Cardiac fibroblast (primary cell): ENCODE results near the gene CYGB.

Experiments used
- DNase-seq, 2 donors: peaks; one replicate each; pipeline versions ENCODE4 v3.0.0 to v3.0.0-alpha.2; 2010; ENCODE audit warnings: low read depth in 2 of 2
- H3K4me3 ChIP-seq, 2 donors: replicated peaks in 1 of 2; 1 replicate in 1 of 2; 2 replicates in 1 of 2; pipeline ENCODE4 v1.5.1; 2011; ENCODE audit warnings: low read depth in 2 of 2, low read length in 2 of 2, mild to moderate bottlenecking in 2 of 2, moderate library complexity in 1 of 2
- TF ChIP-seq, protein P1 (sequence below): IDR thresholded peaks from one replicate; pipeline ENCODE4 v1.5.1; 2011; ENCODE audit warnings: low read depth, mild to moderate bottlenecking, low read length, inconsistent platforms

The CYGB gene

DNA sequence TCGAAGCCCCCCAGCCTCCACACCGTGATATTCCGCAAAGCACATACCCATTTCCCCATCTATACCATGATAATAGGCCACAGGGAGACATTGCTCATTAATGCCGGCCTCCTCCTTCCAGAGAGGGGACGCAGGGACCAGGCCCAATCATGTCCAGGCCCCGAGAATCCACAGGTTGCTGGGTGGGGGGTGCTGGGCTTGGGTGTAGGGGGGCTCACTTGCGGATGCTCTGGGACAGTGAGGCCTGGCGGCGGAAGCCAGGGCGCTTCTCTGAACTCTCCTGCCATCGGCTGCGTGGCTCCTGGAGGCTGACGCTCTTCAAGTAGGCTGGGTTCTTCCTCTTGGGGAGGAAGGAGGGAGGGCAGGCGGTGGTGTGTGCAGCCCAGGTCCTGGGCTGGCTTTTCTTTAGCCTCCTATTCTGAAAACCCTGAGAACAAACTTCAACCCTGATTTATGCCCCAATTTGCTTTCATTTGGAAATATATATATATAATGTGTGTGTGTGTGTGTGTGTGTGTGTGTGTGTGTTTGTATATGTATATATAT lies 57.9 kb downstream of the CYGB start:
- H3K4me3 ChIP-seq, result no peak overlapping the region
- TF ChIP-seq, protein P1, sequence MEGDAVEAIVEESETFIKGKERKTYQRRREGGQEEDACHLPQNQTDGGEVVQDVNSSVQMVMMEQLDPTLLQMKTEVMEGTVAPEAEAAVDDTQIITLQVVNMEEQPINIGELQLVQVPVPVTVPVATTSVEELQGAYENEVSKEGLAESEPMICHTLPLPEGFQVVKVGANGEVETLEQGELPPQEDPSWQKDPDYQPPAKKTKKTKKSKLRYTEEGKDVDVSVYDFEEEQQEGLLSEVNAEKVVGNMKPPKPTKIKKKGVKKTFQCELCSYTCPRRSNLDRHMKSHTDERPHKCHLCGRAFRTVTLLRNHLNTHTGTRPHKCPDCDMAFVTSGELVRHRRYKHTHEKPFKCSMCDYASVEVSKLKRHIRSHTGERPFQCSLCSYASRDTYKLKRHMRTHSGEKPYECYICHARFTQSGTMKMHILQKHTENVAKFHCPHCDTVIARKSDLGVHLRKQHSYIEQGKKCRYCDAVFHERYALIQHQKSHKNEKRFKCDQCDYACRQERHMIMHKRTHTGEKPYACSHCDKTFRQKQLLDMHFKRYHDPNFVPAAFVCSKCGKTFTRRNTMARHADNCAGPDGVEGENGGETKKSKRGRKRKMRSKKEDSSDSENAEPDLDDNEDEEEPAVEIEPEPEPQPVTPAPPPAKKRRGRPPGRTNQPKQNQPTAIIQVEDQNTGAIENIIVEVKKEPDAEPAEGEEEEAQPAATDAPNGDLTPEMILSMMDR, result no peak
- DNase-seq, result no peak

DNA sequence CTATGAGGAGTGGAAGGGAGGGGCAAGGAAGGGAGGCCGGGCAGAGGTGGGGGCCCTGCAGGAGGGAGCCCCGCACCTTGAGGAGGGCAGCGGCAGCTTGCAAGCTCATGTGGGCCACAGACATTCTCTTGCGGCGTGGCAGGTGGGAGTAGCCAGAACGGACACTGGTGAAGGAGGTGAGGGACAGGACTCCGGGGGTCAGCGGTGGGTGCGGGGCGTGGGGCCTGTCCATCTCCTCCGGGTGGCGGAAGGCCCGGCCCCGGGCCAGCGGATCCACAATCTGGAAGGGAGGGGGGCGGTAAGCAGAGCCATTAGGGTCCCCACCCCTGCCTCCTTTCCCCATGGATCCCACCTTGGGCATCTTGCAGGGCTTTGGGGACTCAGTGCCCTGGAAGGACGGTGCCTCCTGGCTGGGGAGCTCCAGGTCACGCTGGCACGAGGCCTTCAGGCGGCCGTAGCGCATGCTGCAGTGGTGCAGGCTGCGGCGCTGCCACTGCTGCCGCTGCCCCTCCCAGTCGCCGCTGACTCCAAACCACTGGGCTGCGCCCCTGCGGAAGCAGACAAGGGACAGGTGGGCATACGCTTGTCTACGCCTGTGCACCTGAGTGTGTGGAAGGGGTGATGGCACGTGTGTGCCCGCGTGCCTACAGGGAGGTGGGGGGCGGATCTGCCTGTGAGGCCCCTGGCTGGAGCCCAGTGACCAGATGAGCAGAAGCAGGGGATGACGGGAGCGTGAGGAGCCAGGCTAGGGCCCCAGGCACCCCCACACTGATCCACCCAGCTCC lies 58.6 kb downstream of the CYGB start:
- DNase-seq, result no peak
- no peak overlapping the region for H3K4me3 ChIP-seq
- TF ChIP-seq, protein P1, result no peak

DNA sequence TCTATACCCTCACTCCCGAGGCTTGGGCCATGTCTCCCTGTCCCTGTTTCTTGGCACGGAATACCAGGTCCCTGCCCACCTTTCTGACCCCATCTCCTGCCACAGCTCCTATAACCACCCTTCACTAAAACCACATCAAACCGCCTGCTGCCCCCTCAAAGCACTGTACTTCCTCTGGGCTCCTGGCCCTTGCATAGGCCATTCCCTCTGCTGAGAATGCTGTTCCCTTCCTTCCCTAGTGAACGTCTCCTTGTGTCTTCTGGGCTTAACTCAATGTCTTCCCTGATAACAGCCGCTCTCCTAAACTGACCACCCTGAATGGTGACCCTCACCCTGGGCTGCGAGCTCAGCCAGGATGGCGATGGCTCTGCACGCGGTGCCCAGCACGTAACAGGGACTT lies 59.4 kb downstream of the CYGB start:
- no peak overlapping the region for H3K4me3 ChIP-seq
- TF ChIP-seq, protein P1, result no peak
- DNase-seq, result no peak

DNA sequence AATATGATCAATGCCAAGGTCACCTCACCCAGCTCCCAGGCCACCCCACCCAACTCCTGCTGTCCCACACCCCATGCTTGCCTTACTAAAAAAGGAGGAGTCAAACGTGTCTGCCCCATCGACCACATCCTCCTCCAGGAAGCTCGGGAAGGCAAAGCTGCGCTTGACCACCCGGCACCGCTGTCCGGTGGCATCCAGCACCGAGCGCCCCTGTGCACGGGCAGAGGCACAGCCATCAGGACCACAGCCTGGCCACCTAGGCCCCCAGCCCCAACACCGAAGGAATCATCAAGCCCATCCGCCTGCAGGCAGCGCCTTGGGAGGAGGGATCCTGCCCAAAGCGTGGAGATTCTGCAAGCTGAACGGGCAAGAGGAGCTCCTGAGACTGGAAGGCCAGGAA lies 59.9 kb downstream of the CYGB start:
- DNase-seq, result no peak
- H3K4me3 ChIP-seq, result no peak overlapping the region
- TF ChIP-seq, protein P1, result no peak
